ENCODE results near the gene ODF2.

GRCh38 chr9:128494746-128495129 lies 38.9 kb downstream of the ODF2 start:
- TF ChIP-seq, protein P1, sequence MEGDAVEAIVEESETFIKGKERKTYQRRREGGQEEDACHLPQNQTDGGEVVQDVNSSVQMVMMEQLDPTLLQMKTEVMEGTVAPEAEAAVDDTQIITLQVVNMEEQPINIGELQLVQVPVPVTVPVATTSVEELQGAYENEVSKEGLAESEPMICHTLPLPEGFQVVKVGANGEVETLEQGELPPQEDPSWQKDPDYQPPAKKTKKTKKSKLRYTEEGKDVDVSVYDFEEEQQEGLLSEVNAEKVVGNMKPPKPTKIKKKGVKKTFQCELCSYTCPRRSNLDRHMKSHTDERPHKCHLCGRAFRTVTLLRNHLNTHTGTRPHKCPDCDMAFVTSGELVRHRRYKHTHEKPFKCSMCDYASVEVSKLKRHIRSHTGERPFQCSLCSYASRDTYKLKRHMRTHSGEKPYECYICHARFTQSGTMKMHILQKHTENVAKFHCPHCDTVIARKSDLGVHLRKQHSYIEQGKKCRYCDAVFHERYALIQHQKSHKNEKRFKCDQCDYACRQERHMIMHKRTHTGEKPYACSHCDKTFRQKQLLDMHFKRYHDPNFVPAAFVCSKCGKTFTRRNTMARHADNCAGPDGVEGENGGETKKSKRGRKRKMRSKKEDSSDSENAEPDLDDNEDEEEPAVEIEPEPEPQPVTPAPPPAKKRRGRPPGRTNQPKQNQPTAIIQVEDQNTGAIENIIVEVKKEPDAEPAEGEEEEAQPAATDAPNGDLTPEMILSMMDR (IDR thresholded peaks at IDR 0.05): no peak
- TF ChIP-seq EP300 (IDR thresholded peaks at IDR 0.05; ENCODE audit: borderline replicate concordance in 1 of 2, low read depth in 1 of 2, low read length in 1 of 2): no peak
- TF ChIP-seq TAF1 (IDR thresholded peaks at IDR 0.05; ENCODE audit: borderline replicate concordance, low read depth, low read length): no peak
- no peak for TF ChIP-seq USF2 (IDR thresholded peaks at IDR 0.05; ENCODE audit: borderline replicate concordance, low read depth, low read length)
- no peak for TF ChIP-seq RAD21 (IDR thresholded peaks at IDR 0.05; ENCODE audit: low read length)
- TF ChIP-seq MAX (IDR thresholded peaks at IDR 0.05; ENCODE audit: low read depth): no peak
- TF ChIP-seq, protein P2, sequence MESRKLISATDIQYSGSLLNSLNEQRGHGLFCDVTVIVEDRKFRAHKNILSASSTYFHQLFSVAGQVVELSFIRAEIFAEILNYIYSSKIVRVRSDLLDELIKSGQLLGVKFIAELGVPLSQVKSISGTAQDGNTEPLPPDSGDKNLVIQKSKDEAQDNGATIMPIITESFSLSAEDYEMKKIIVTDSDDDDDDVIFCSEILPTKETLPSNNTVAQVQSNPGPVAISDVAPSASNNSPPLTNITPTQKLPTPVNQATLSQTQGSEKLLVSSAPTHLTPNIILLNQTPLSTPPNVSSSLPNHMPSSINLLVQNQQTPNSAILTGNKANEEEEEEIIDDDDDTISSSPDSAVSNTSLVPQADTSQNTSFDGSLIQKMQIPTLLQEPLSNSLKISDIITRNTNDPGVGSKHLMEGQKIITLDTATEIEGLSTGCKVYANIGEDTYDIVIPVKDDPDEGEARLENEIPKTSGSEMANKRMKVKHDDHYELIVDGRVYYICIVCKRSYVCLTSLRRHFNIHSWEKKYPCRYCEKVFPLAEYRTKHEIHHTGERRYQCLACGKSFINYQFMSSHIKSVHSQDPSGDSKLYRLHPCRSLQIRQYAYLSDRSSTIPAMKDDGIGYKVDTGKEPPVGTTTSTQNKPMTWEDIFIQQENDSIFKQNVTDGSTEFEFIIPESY (IDR thresholded peaks at IDR 0.05; ENCODE audit: borderline replicate concordance, low read depth): no peak
- no peak for TF ChIP-seq EZH2phosphoT487 (IDR thresholded peaks at IDR 0.05; ENCODE audit: borderline replicate concordance, low read depth)
- TF ChIP-seq YY1 (IDR thresholded peaks at IDR 0.05; ENCODE audit: low read depth): no peak
- TF ChIP-seq GABPA (IDR thresholded peaks at IDR 0.05; ENCODE audit: low read depth): no peak
- TF ChIP-seq MXI1 (IDR thresholded peaks at IDR 0.05; ENCODE audit: low read depth, low read length): no peak
- no peak for TF ChIP-seq JUND (IDR thresholded peaks at IDR 0.05)
